ENCODE measurements around the gene MRPL36.
"Not testable (repeated sequence)": the region's sequence is repeated elsewhere in the genome, so short reads cannot be mapped to it uniquely, and the experiment has no call there.

Gene MRPL36

DNA sequence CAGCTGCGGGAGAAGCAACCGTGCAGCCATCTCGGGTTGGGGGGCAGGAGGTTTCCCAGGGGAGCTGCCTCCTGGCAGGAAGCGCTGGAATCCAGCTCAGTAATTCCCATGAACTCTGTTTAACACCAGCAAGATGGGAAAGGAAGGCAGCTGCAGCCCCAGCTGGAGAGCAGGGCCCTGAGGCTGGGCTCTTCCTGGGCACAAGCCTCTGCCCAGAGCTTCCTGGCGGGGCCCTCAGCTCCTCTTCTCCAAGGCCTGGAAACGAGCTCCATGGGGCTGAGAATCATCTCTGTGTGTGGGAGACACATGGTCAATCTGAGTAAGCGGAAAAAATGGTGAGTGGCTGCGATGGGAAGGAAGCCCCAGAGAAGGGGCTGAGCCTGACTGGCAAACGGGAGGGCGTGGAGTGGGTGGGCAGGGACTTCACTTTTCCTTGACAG is 6.3 kb downstream of the MRPL36 start:
- Histone ChIP-seq H3K27me3 (ENCODE audit: insufficient read depth, low read length) (no peaks in the 10 kb centered on the region), H3K4me1 (ENCODE audit: insufficient read depth, low read length) (peaks cover 22% of the 10 kb centered on the region), H3K4me3 (ENCODE audit: low read length) (no peak overlapping the region), H3K9ac (ENCODE audit: low read depth, low read length) (no peak overlapping the region), H3K9me3 (ENCODE audit: insufficient read depth, low read depth, low read length) (no peaks in the 10 kb centered on the region), H3K36me3 (ENCODE audit: insufficient read depth, low read length) (peaks cover 24% of the 10 kb centered on the region), H3K27ac (ENCODE audit: low read depth, low read length) (no peak overlapping the region)
- WGBS, result 92% methylated on average over 10 of the region's 10 CpGs

DNA sequence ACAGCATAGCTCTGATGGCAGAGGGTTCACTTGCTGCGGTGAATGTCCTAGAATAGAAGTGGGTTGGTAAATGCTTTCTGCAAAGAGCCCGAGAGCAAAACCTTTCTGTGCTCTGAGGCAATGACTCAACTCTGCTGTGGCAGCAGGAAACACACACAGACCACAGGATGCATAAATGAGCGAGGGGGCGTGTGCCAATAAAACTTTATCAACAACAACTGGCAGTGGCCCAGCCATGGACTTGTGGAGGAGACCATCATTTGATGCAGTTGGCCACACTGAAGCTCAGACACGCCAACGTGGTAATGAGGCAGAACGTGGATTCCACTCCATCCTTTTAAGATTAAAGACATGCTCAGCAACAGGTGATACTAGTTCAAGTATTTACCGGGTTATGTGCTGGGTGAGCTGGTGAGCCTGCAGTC is 6.8 kb downstream of the MRPL36 start:
- no peaks in the 10 kb centered on the region for H3K9me3 ChIP-seq (ENCODE audit: insufficient read depth, low read depth, low read length)
- H3K27me3 ChIP-seq (ENCODE audit: insufficient read depth, low read length), result no peaks in the 10 kb centered on the region
- no peak overlapping the region for H3K27ac ChIP-seq (ENCODE audit: low read depth, low read length)
- peaks cover 22% of the 10 kb centered on the region for H3K4me1 ChIP-seq (ENCODE audit: insufficient read depth, low read length)
- peaks cover 19% of the 10 kb centered on the region for H3K36me3 ChIP-seq (ENCODE audit: insufficient read depth, low read length)
- H3K9ac ChIP-seq (ENCODE audit: low read depth, low read length), result no peak overlapping the region
- WGBS, result 85% methylated on average over 8 of the region's 8 CpGs
- H3K4me3 ChIP-seq (ENCODE audit: low read length), result no peak overlapping the region

DNA sequence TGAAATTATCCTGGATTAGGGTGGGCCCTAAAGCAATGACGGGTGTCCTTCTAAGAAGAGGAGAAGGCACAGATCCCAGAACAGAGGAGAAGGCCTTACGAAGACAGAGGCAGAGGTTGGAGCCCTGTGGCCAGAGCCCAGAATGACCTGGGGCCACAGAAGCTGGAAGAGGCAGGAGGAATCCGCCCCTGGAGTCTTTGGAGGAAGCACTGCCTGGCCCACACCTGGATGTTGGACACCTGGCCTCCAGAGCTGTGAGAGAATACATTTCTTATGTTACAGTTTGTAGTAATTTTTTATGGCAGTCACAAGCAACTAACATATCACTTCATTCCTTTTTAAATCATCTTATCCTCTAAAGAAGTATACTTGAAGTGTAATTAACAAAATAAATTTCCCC is 8.5 kb downstream of the MRPL36 start:
- no peak overlapping the region for H3K4me3 ChIP-seq (ENCODE audit: low read length)
- no peak overlapping the region for H3K9ac ChIP-seq (ENCODE audit: low read depth, low read length)
- 81% methylated on average over 3 of the region's 3 CpGs for WGBS
- H3K27me3 ChIP-seq (ENCODE audit: insufficient read depth, low read length), result no peaks in the 10 kb centered on the region
- H3K27ac ChIP-seq (ENCODE audit: low read depth, low read length), result no peak overlapping the region
- peaks cover 22% of the 10 kb centered on the region for H3K4me1 ChIP-seq (ENCODE audit: insufficient read depth, low read length)
- H3K36me3 ChIP-seq (ENCODE audit: insufficient read depth, low read length), result peaks cover 3% of the 10 kb centered on the region; the same call in 1 of the 2 replicates
- no peaks in the 10 kb centered on the region for H3K9me3 ChIP-seq (ENCODE audit: insufficient read depth, low read depth, low read length)

DNA sequence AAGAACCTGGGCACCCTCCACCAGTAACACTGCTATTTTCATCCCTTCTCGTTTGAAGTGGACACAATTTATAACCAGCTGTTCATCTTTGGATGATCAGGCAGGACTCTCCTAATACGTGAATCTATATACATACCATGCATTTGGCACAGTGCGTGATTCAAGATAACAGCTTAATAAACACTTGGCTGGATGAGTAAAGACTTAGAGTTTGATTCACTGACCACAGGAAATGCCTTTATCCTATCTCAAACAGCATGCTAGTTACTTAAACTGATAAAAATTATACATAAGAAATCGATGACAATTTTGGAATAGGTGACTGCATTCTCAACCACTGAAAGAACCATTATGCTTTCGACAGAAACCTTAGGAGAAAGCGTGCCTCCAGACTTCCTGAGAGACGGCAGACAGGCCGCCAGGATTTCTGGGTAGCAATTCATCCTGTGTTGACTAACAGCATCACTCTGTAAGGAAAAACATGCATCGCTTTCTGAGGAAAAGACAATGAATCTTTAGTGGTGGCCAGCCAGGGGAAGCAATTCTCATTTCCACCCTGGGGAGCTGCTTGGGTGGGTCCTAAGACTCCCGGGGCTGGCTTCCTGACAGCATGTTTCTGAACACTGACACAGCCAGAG is 9.7 kb downstream of the MRPL36 start:
- H3K9me3 ChIP-seq (ENCODE audit: insufficient read depth, low read depth, low read length), result no peaks in the 10 kb centered on the region
- no peaks in the 10 kb centered on the region for H3K27me3 ChIP-seq (ENCODE audit: insufficient read depth, low read length)
- no peaks in the 10 kb centered on the region for H3K36me3 ChIP-seq (ENCODE audit: insufficient read depth, low read length)
- H3K4me3 ChIP-seq (ENCODE audit: low read length), result no peak overlapping the region
- H3K27ac ChIP-seq (ENCODE audit: low read depth, low read length), result peak overlapping the region; percentile 21; the same call in 1 of the 2 replicates
- 60% methylated on average over 10 of the region's 10 CpGs for WGBS
- H3K9ac ChIP-seq (ENCODE audit: low read depth, low read length), result no peak overlapping the region
- peaks cover 22% of the 10 kb centered on the region for H3K4me1 ChIP-seq (ENCODE audit: insufficient read depth, low read length)

DNA sequence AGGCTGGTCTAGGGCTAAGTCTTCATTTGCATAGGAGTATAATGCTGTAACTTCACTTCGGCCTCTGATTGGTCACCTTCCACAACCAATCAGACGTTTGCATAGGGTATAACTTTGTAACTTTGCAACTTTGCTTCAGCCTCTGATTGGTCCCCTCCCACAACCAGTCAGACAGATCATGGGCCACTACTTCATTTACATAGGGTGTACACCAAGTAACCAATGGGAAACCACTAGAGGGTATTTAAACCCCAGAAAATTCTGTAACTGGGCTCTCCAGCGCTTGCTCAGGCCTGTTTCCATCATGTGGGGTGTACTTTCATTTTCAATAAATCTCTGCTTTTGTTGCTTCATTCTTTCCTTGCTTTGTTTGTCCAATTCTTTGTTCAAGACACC is 10.2 kb downstream of the MRPL36 start:
- not testable (repeated sequence) for H3K9me3 ChIP-seq (ENCODE audit: insufficient read depth, low read depth, low read length); H3K9ac ChIP-seq (ENCODE audit: low read depth, low read length); H3K27me3 ChIP-seq (ENCODE audit: insufficient read depth, low read length); H3K4me3 ChIP-seq (ENCODE audit: low read length); H3K36me3 ChIP-seq (ENCODE audit: insufficient read depth, low read length)
- peak overlapping the region; percentile 21; the same call in 1 of the 2 replicates for H3K27ac ChIP-seq (ENCODE audit: low read depth, low read length)
- WGBS, result 97% methylated on average over 3 of the region's 3 CpGs
- peaks cover 22% of the 10 kb centered on the region for H3K4me1 ChIP-seq (ENCODE audit: insufficient read depth, low read length)

DNA sequence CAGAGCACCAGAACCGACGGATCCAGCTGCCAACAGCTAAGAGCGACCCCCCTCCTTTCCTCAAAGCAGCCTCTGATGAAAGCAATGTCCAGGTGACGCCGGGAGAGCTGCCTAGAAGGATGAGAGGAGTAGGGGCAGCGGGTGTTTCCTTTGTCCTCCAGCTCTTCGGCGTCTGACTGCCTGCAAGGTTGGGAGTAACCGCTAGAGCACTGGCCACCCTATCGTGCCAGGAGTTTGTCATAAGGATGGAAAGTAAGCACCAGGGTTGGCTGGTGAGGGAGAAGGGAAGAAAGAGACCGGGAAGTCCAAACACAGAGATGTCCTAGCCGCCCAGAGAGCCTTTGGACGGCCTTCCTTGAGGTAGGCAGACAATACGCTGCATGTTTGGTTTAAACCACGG is 10.8 kb downstream of the MRPL36 start:
- H3K4me1 ChIP-seq (ENCODE audit: insufficient read depth, low read length), result peaks cover 22% of the 10 kb centered on the region
- WGBS, result 86% methylated on average over 15 of the region's 15 CpGs
- no peaks in the 10 kb centered on the region for H3K9me3 ChIP-seq (ENCODE audit: insufficient read depth, low read depth, low read length)
- H3K27ac ChIP-seq (ENCODE audit: low read depth, low read length), result no peak overlapping the region
- no peaks in the 10 kb centered on the region for H3K36me3 ChIP-seq (ENCODE audit: insufficient read depth, low read length)
- no peak overlapping the region for H3K9ac ChIP-seq (ENCODE audit: low read depth, low read length)
- H3K27me3 ChIP-seq (ENCODE audit: insufficient read depth, low read length), result no peaks in the 10 kb centered on the region
- no peak overlapping the region for H3K4me3 ChIP-seq (ENCODE audit: low read length)

DNA sequence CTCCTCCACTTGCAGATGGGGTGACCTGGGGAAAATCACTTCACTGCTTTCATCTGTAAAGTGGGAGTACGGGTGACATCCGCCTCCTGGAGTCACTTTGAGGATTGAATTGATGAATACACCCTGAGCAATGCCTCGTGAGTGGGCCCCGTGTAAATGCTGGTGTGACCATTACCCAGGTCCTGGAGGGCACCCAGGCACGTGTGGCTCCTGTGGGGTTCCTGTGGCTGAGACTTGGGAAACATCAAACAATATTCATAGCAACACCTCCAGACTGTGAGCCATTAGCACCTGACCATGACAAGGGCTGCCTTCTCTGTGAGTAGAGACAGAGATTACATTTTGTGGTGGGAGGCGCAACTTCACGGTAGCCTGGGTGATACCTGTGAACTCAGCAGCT is 11.4 kb downstream of the MRPL36 start:
- H3K9ac ChIP-seq (ENCODE audit: low read depth, low read length), result no peak overlapping the region
- no peak overlapping the region for H3K4me3 ChIP-seq (ENCODE audit: low read length)
- H3K4me1 ChIP-seq (ENCODE audit: insufficient read depth, low read length), result peaks cover 22% of the 10 kb centered on the region
- no peaks in the 10 kb centered on the region for H3K9me3 ChIP-seq (ENCODE audit: insufficient read depth, low read depth, low read length)
- H3K27ac ChIP-seq (ENCODE audit: low read depth, low read length), result no peak overlapping the region
- no peaks in the 10 kb centered on the region for H3K27me3 ChIP-seq (ENCODE audit: insufficient read depth, low read length)
- H3K36me3 ChIP-seq (ENCODE audit: insufficient read depth, low read length), result no peaks in the 10 kb centered on the region
- WGBS, result 89% methylated on average over 7 of the region's 7 CpGs

DNA sequence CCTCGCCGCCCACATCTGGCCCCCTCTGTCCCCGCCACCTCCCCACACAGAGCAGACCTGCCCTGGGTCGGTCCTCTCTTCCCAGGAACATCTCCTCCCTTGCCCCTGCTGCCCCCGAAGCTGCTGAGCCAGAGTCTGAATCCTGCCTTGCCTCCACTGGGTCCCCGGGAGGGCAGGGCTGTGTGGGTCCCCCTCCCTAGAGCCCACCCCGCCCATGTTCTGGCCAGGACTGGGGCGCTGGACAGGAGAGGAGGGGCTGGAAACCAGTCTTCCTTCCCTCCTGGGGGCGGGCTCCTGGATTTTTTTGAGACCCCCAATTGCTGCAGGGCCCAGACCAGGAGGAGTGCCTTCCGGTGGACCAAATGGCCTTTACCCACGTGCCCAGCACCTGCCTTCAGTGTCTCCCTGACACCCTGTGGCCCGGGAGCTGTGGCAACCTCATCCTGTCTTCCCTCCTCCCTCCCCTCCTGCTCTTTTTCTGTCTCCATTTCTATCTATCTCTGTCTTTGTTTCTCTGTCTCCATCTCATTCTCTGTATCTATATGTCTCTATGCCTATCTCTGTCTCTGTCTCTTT is 12.1 kb downstream of the MRPL36 start:
- Histone ChIP-seq H3K27ac (ENCODE audit: low read depth, low read length) (no peak overlapping the region), H3K4me1 (ENCODE audit: insufficient read depth, low read length) (peaks cover 22% of the 10 kb centered on the region)

DNA sequence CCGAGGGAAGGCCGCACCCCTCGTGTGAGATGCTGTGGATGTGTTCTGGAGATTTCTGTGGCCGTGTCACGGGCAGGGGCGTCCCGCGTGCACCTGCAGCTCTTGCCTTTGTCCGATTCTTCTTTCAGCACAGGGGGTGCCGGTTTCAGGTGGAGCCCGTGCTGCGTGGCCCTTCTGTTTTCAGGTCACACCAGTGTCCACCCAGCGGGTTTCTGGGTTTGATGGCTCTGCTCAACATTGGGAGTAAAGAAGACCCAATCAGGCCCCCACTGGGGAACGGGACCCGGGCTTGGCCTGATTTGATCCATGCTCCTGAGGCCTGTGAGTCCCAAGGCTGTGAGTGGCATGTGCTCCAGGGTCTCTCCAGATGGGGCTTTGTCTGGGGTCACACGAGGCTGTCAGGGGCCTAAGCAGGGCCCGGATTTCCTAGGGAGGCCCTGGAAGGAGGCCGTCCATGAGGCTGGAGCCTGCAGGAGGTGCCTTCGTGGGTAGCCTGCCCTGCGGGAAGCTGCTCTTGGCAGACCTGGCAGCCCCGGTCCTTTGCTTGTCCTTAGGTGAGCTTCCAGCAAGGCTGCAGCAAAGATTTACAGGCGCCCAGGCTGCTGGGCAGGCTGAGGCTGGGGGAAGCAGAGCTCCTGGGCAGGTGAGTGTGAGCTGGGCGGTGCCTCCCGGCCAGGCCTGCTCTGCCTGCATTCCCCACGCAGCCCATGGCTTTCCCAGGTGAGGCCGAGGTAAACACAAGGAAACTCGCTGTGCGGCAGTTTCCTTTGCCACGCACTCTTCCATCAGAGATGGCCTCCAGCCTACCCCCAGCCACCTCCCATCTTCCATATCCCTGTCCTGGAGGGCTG is 12.8 kb downstream of the MRPL36 start:
- H3K27me3 ChIP-seq (ENCODE audit: insufficient read depth, low read length), result no peaks in the 10 kb centered on the region
- no peak overlapping the region for H3K9ac ChIP-seq (ENCODE audit: low read depth, low read length)
- H3K4me1 ChIP-seq (ENCODE audit: insufficient read depth, low read length), result peaks cover 22% of the 10 kb centered on the region
- no peaks in the 10 kb centered on the region for H3K9me3 ChIP-seq (ENCODE audit: insufficient read depth, low read depth, low read length)
- H3K4me3 ChIP-seq (ENCODE audit: low read length), result no peak overlapping the region
- no peak overlapping the region for H3K27ac ChIP-seq (ENCODE audit: low read depth, low read length)
- WGBS, result 88% methylated on average over 29 of the region's 29 CpGs
- no peaks in the 10 kb centered on the region for H3K36me3 ChIP-seq (ENCODE audit: insufficient read depth, low read length)

More for the DNA sequence above, 12.1 kb downstream of the MRPL36 start:
- H3K9me3 ChIP-seq (ENCODE audit: insufficient read depth, low read depth, low read length), result no peaks in the 10 kb centered on the region
- WGBS, result 93% methylated on average over 12 of the region's 12 CpGs
- H3K36me3 ChIP-seq (ENCODE audit: insufficient read depth, low read length), result no peaks in the 10 kb centered on the region
- no peaks in the 10 kb centered on the region for H3K27me3 ChIP-seq (ENCODE audit: insufficient read depth, low read length)
- H3K9ac ChIP-seq (ENCODE audit: low read depth, low read length), result no peak overlapping the region
- no peak overlapping the region for H3K4me3 ChIP-seq (ENCODE audit: low read length)

DNA sequence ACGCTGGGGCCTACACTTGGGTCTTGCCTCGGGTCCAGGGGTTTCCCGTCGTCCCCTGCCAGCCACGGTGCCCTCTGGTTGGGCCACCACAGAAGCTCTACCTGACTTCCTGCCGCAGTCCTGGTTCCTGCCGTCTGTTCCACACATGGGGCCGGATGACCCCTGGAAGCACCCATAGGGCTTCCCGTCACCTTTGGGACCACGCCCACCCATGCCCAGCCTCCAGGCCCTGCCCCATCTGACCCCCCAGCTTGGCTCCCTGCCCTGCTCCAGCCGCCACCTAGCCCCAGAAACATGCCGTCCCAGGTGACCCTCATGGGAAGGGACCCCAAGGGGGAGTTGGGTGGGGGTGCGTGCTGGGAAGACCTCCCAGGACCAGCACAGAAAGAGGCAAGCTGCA is 13.7 kb downstream of the MRPL36 start:
- H3K9me3 ChIP-seq (ENCODE audit: insufficient read depth, low read depth, low read length), result no peaks in the 10 kb centered on the region
- 94% methylated on average over 13 of the region's 13 CpGs for WGBS
- no peaks in the 10 kb centered on the region for H3K36me3 ChIP-seq (ENCODE audit: insufficient read depth, low read length)
- H3K27ac ChIP-seq (ENCODE audit: low read depth, low read length), result no peak overlapping the region
- H3K4me1 ChIP-seq (ENCODE audit: insufficient read depth, low read length), result peaks cover 22% of the 10 kb centered on the region
- H3K4me3 ChIP-seq (ENCODE audit: low read length), result no peak overlapping the region
- H3K27me3 ChIP-seq (ENCODE audit: insufficient read depth, low read length), result no peaks in the 10 kb centered on the region
- H3K9ac ChIP-seq (ENCODE audit: low read depth, low read length), result no peak overlapping the region

DNA sequence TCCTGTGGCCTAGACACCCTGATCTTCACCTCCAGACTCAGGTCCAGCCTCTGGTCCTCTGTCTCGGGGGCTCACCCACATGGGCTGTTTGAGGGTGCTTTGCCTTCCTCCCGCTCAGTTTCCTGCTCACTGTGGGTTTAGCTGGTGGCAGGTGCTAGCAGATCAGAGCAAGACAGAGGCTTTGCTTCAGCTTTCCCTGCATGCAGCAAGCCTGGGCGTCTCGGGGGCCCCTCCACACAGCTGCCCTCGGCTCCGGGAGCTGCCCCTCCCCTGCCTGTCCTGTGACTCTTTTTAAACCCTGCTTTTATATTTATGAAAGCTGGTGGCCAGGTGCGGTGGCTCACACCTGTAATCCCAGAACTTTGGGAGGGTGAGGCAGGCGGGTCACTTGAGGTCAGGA is 14.6 kb downstream of the MRPL36 start:
- peaks cover 15% of the 10 kb centered on the region for H3K4me1 ChIP-seq (ENCODE audit: insufficient read depth, low read length)
- H3K9ac ChIP-seq (ENCODE audit: low read depth, low read length), result no peak overlapping the region
- no peak overlapping the region for H3K27ac ChIP-seq (ENCODE audit: low read depth, low read length)
- H3K27me3 ChIP-seq (ENCODE audit: insufficient read depth, low read length), result no peaks in the 10 kb centered on the region
- H3K4me3 ChIP-seq (ENCODE audit: low read length), result no peak overlapping the region
- no peaks in the 10 kb centered on the region for H3K9me3 ChIP-seq (ENCODE audit: insufficient read depth, low read depth, low read length)
- no peaks in the 10 kb centered on the region for H3K36me3 ChIP-seq (ENCODE audit: insufficient read depth, low read length)
- WGBS, result 91% methylated on average over 8 of the region's 8 CpGs

All from HUES64 (cell line).